Measurements from ENCODE around the gene TANC2.

TANC2 gene

GRCh38 chr17:62923258-62924150, 42.5 kb upstream of the TANC2 start:
- no peak for DNase-seq (ENCODE audit: low read depth, low spot score)
- no peak overlapping the region for H3K4me3 ChIP-seq (ENCODE audit: low read depth, low read length)
- ChIA-PET CTCF (no interaction called here), POLR2A (no interaction called here)
- TF ChIP-seq CTCF (IDR thresholded peaks at IDR 0.05; ENCODE audit: insufficient read depth, low read length, missing control alignments): no peak

- CTCF ChIA-PET: no interaction called here
- H3K4me3 ChIP-seq (ENCODE audit: low read depth, low read length): no peak overlapping the region
- POLR2A ChIA-PET: interaction anchor here (0.5 kb wide), 2 partner anchors 36 to 38 kb away, joined by 3 to 7 read pairs; no protein-coding TSS in a partner anchor
- TF ChIP-seq CTCF (IDR thresholded peaks at IDR 0.05; ENCODE audit: insufficient read depth, low read length, missing control alignments): no peak
- no peak for DNase-seq (ENCODE audit: low read depth, low spot score)
These were observed 40.7 kb upstream of the TANC2 start for GRCh38 chr17:62925267-62925836.

- POLR2A ChIA-PET: no interaction called here
- no peak for TF ChIP-seq CTCF (IDR thresholded peaks at IDR 0.05; ENCODE audit: insufficient read depth, low read length, missing control alignments)
- DNase-seq (ENCODE audit: low read depth, low spot score): no peak
- CTCF ChIA-PET: no interaction called here
- no peak overlapping the region for H3K4me3 ChIP-seq (ENCODE audit: low read depth, low read length)
These were observed 39.0 kb upstream of the TANC2 start for GRCh38 chr17:62927083-62927482.

- CTCF ChIA-PET: no interaction called here
- H3K4me3 ChIP-seq (ENCODE audit: low read depth, low read length): no peak overlapping the region
- no peak for DNase-seq (ENCODE audit: low read depth, low spot score)
- POLR2A ChIA-PET: no interaction called here
- TF ChIP-seq CTCF (IDR thresholded peaks at IDR 0.05; ENCODE audit: insufficient read depth, low read length, missing control alignments): no peak
These were observed 36.7 kb upstream of the TANC2 start for GRCh38 chr17:62929320-62929719.

GRCh38 chr17:62931101-62931500, 34.9 kb upstream of the TANC2 start:
- CTCF ChIA-PET: no interaction called here
- TF ChIP-seq CTCF (IDR thresholded peaks at IDR 0.05; ENCODE audit: insufficient read depth, low read length, missing control alignments): no peak
- DNase-seq (ENCODE audit: low read depth, low spot score): no peak
- POLR2A ChIA-PET: no interaction called here
- no peak overlapping the region for H3K4me3 ChIP-seq (ENCODE audit: low read depth, low read length)

GRCh38 chr17:62933501-62934385, 32.3 kb upstream of the TANC2 start:
- no peak overlapping the region for H3K4me3 ChIP-seq (ENCODE audit: low read depth, low read length)
- TF ChIP-seq CTCF (IDR thresholded peaks at IDR 0.05; ENCODE audit: insufficient read depth, low read length, missing control alignments): no peak
- CTCF ChIA-PET: no interaction called here
- DNase-seq (ENCODE audit: low read depth, low spot score): no peak
- POLR2A ChIA-PET: no interaction called here
